Measurements from ENCODE around the gene MEIKIN. TPM values are rescaled to one million over a fixed set of nuclear protein-coding genes. Genes with fewer than 3 reads are reported as not detected.

MEIKIN gene
- total RNA-seq, 1 experiment from 2014 or later = not detected

- POLR2A ChIA-PET = no interaction called here
- no TSS peak for BruUV-seq (replicated peaks)
- Histone ChIP-seq H3K4me3 (ENCODE audit: low read depth, low read length) (no peak overlapping the region), H3K9me3 (peaks cover 7% of the 10 kb centered on the region), H3K27me3 (replicated peaks; ENCODE audit: control insufficient read depth, insufficient read depth, low read length) (no peaks in the 10 kb centered on the region), H3K4me1 (no peaks in the 10 kb centered on the region), H3K36me3 (ENCODE audit: control insufficient read depth, insufficient read depth, low read length) (no peaks in the 10 kb centered on the region)
- intact Hi-C loops (cut with micrococcal nuclease; ENCODE audit: unreplicated experiment) = no loop called here
- Mint-ChIP-seq H3K4me1 (ENCODE audit: low read depth, unreplicated experiment) (no peaks in the 10 kb centered on the region), H3K27ac (ENCODE audit: unreplicated experiment) (no peak overlapping the region), H3K4me3 (ENCODE audit: unreplicated experiment) (no peak overlapping the region), H3K27me3 (ENCODE audit: insufficient read depth, unreplicated experiment) (peaks cover 10% of the 10 kb centered on the region), H3K36me3 (ENCODE audit: insufficient read depth, unreplicated experiment) (no peaks in the 10 kb centered on the region), H3K9me3 (ENCODE audit: unreplicated experiment) (peaks cover 28% of the 10 kb centered on the region)
- no peak for DNase-seq
- CTCF ChIA-PET = no interaction called here
- TF ChIP-seq CTCF (IDR thresholded peaks at IDR 0.05; ENCODE audit: insufficient read depth in 1 of 2, low read depth in 1 of 2, low read length in 1 of 2, severe bottlenecking in 1 of 2, unreplicated experiment in 1 of 2) = no peak
Observed at GRCh38 chr5:131932235-131932634, 13.2 kb downstream of the MEIKIN start.

GRCh38 chr5:131928957-131929356 is 16.5 kb downstream of the MEIKIN start:
- Mint-ChIP-seq H3K4me3 (ENCODE audit: unreplicated experiment) (no peak overlapping the region), H3K27me3 (ENCODE audit: insufficient read depth, unreplicated experiment) (peaks cover 6% of the 10 kb centered on the region), H3K27ac (ENCODE audit: unreplicated experiment) (no peak overlapping the region), H3K4me1 (ENCODE audit: low read depth, unreplicated experiment) (no peaks in the 10 kb centered on the region), H3K36me3 (ENCODE audit: insufficient read depth, unreplicated experiment) (no peaks in the 10 kb centered on the region), H3K9me3 (ENCODE audit: unreplicated experiment) (peaks cover 40% of the 10 kb centered on the region)
- no peak for TF ChIP-seq CTCF (IDR thresholded peaks at IDR 0.05; ENCODE audit: insufficient read depth in 1 of 2, low read depth in 1 of 2, low read length in 1 of 2, severe bottlenecking in 1 of 2, unreplicated experiment in 1 of 2)
- CTCF ChIA-PET = no interaction called here
- H3K4me1 ChIP-seq = no peaks in the 10 kb centered on the region
- no peaks in the 10 kb centered on the region for H3K27me3 ChIP-seq (replicated peaks; ENCODE audit: control insufficient read depth, insufficient read depth, low read length)
- H3K36me3 ChIP-seq (ENCODE audit: control insufficient read depth, insufficient read depth, low read length) = no peaks in the 10 kb centered on the region
- no peak overlapping the region for H3K4me3 ChIP-seq (ENCODE audit: low read depth, low read length)
- no peak for DNase-seq
- intact Hi-C loops (cut with micrococcal nuclease; ENCODE audit: unreplicated experiment) = no loop called here
- POLR2A ChIA-PET = no interaction called here
- no TSS peak for BruUV-seq (replicated peaks)
- H3K9me3 ChIP-seq = peaks cover 7% of the 10 kb centered on the region

GRCh38 chr5:131926168-131926567 is 19.3 kb downstream of the MEIKIN start:
- H3K27ac Mint-ChIP-seq (ENCODE audit: unreplicated experiment) = no peak overlapping the region
- H3K36me3 Mint-ChIP-seq (ENCODE audit: insufficient read depth, unreplicated experiment) = no peaks in the 10 kb centered on the region
- no peaks in the 10 kb centered on the region for H3K27me3 ChIP-seq (replicated peaks; ENCODE audit: control insufficient read depth, insufficient read depth, low read length)
- H3K4me1 ChIP-seq = no peaks in the 10 kb centered on the region
- no peak overlapping the region for H3K4me3 ChIP-seq (ENCODE audit: low read depth, low read length)
- H3K36me3 ChIP-seq (ENCODE audit: control insufficient read depth, insufficient read depth, low read length) = no peaks in the 10 kb centered on the region
- POLR2A ChIA-PET = no interaction called here
- intact Hi-C loops (cut with micrococcal nuclease; ENCODE audit: unreplicated experiment) = no loop called here
- no peaks in the 10 kb centered on the region for H3K4me1 Mint-ChIP-seq (ENCODE audit: low read depth, unreplicated experiment)
- H3K9me3 ChIP-seq = peaks cover 7% of the 10 kb centered on the region
- H3K4me3 Mint-ChIP-seq (ENCODE audit: unreplicated experiment) = no peak overlapping the region
- DNase-seq = no peak
- no TSS peak for BruUV-seq (replicated peaks)
- no peak for TF ChIP-seq CTCF (IDR thresholded peaks at IDR 0.05; ENCODE audit: insufficient read depth in 1 of 2, low read depth in 1 of 2, low read length in 1 of 2, severe bottlenecking in 1 of 2, unreplicated experiment in 1 of 2)
- peaks cover 40% of the 10 kb centered on the region for H3K9me3 Mint-ChIP-seq (ENCODE audit: unreplicated experiment)
- CTCF ChIA-PET = no interaction called here
- peaks cover 9% of the 10 kb centered on the region for H3K27me3 Mint-ChIP-seq (ENCODE audit: insufficient read depth, unreplicated experiment)

Data from Caco-2 (cell line).